ENCODE data around the gene KISS1R. TPM values are rescaled to one million over a fixed set of nuclear protein-coding genes. Genes with fewer than 3 reads are reported as not detected.
A peak's percentile ranks its signal among the peaks of the same experiment; 100 is the strongest.

The KISS1R gene
- total and polyA plus RNA-seq, 2 of the 4 experiments (the other 2 are of a cell fraction), result not detected

- Histone ChIP-seq H2BK120ac (ENCODE audit: low read depth, low read length) (no peak overlapping the region), H3K9me1 (ENCODE audit: insufficient read depth, low read length) (peaks cover 17% of the 10 kb centered on the region), H2BK15ac (ENCODE audit: low read depth, low read length) (no peak overlapping the region), H4K5ac (ENCODE audit: low read depth, low read length) (no peak overlapping the region), H3K14ac (replicated peaks; ENCODE audit: low read depth, low read length) (no peak overlapping the region), H2AK9ac (replicated peaks; ENCODE audit: low read depth, low read length, poor library complexity) (peak overlapping the region; percentile 5), H2BK5ac (ENCODE audit: low read depth, low read length, poor library complexity, severe bottlenecking) (no peak overlapping the region), H3K23ac (ENCODE audit: low read depth, low read length) (no peak overlapping the region), H4K20me1 (ENCODE audit: insufficient read depth, low read length) (peaks cover 64% of the 10 kb centered on the region), H3K56ac (ENCODE audit: extremely low read depth, insufficient read depth, low read length) (no peak overlapping the region), H3K4ac (ENCODE audit: low read depth, low read length) (no peak overlapping the region; the same call in 1 of the 2 replicates), H3K4me3 (ENCODE audit: insufficient read depth, low read depth, low read length) (no peak overlapping the region), H3K4me2 (ENCODE audit: low read depth, low read length) (no peak overlapping the region), H3K9ac (ENCODE audit: low read depth, low read length) (no peak overlapping the region), H4K91ac (ENCODE audit: insufficient read depth, low read depth, low read length) (no peak overlapping the region), H3K4me1 (ENCODE audit: control insufficient read depth, insufficient read depth, low read length) (peaks cover 33% of the 10 kb centered on the region), H3K18ac (ENCODE audit: low read depth, low read length) (no peak overlapping the region), H3K27me3 (ENCODE audit: control insufficient read depth, insufficient read depth, low read length) (no peaks in the 10 kb centered on the region), H3K79me1 (ENCODE audit: low read depth in 1 of 2, low read length in 2 of 2) (peaks cover 29 to 74% of the 10 kb centered on the region in 2 experiments), H3K36me3 (ENCODE audit: control insufficient read depth, insufficient read depth, low read length) (peaks cover 50% of the 10 kb centered on the region), H4K8ac (ENCODE audit: low read depth in 2 of 2, low read length in 2 of 2) (no peak overlapping the region), H3K9me3 (ENCODE audit: control insufficient read depth, insufficient read depth, low read length) (no peaks in the 10 kb centered on the region), H2BK20ac (ENCODE audit: low read depth, low read length) (no peak overlapping the region), H2AFZ (replicated peaks; ENCODE audit: low read length, poor library complexity) (peak overlapping the region; percentile 23), H2AK5ac (ENCODE audit: low read depth, low read length) (peak overlapping the region; percentile 36; the same call in 1 of the 2 replicates), H3K27ac (ENCODE audit: insufficient read depth, low read length) (no peak overlapping the region)
- no TSS peak for BruUV-seq (replicated peaks)
- no peak for DNase-seq
- in situ Hi-C loops (cut with MboI; ENCODE audit: low sequenced_read_pairs), result no loop called here
- dilution Hi-C loops (cut with HindIII; ENCODE audit: low sequenced_read_pairs, unreplicated experiment), result no loop called here
- POLR2A ChIA-PET (ENCODE audit: unreplicated experiment), result no interaction called here
- TF ChIP-seq POLR2A (IDR thresholded peaks at IDR 0.05; ENCODE audit: low read depth, low read length) (no peak), FOS (IDR thresholded peaks at IDR 0.05; ENCODE audit: low read depth, low read length) (no peak), CEBPB (IDR thresholded peaks at IDR 0.05; ENCODE audit: low read depth, low read length) (no peak), NFE2L2 (IDR thresholded peaks at IDR 0.05; ENCODE audit: low read depth, low read length) (no peak), RAD21 (IDR thresholded peaks at IDR 0.05; ENCODE audit: low read length) (no peak), MAFK (IDR thresholded peaks at IDR 0.05; ENCODE audit: low read depth, low read length) (no peak), MXI1 (IDR thresholded peaks at IDR 0.05; ENCODE audit: borderline replicate concordance, low read depth, low read length) (no peak), SMC3 (IDR thresholded peaks at IDR 0.05; ENCODE audit: low read depth, low read length) (no peak), RFX5 (IDR thresholded peaks at IDR 0.05; ENCODE audit: low read depth, low read length) (no peak), MAZ (IDR thresholded peaks at IDR 0.05; ENCODE audit: borderline replicate concordance, low read depth, low read length) (no peak), BHLHE40 (IDR thresholded peaks at IDR 0.05; ENCODE audit: low read depth, low read length) (no peak), RCOR1 (IDR thresholded peaks at IDR 0.05; ENCODE audit: insufficient replicate concordance, low read length) (no peak), ELK1 (IDR thresholded peaks at IDR 0.05; ENCODE audit: borderline replicate concordance, low read depth, low read length) (no peak), CHD1 (IDR thresholded peaks at IDR 0.05; ENCODE audit: low read depth, low read length) (no peak), USF2 (IDR thresholded peaks at IDR 0.05; ENCODE audit: low read depth, low read length) (no peak)
- TF ChIP-seq, protein P1, sequence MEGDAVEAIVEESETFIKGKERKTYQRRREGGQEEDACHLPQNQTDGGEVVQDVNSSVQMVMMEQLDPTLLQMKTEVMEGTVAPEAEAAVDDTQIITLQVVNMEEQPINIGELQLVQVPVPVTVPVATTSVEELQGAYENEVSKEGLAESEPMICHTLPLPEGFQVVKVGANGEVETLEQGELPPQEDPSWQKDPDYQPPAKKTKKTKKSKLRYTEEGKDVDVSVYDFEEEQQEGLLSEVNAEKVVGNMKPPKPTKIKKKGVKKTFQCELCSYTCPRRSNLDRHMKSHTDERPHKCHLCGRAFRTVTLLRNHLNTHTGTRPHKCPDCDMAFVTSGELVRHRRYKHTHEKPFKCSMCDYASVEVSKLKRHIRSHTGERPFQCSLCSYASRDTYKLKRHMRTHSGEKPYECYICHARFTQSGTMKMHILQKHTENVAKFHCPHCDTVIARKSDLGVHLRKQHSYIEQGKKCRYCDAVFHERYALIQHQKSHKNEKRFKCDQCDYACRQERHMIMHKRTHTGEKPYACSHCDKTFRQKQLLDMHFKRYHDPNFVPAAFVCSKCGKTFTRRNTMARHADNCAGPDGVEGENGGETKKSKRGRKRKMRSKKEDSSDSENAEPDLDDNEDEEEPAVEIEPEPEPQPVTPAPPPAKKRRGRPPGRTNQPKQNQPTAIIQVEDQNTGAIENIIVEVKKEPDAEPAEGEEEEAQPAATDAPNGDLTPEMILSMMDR (conservative IDR thresholded peaks at IDR 0.05; ENCODE audit: low read depth, low read length), result no peak
- WGBS, 2 experiments (ENCODE audit: extremely low coverage in 2 of 2, insufficient read length in 1 of 2), result 100% methylated on average over 5 of the region's 16 CpGs; no CpG with 5 or more reads in 1 of the 2 experiments
- no peak for ATAC-seq (ENCODE audit: low read depth)
- CTCF ChIA-PET, result no interaction called here
- intact Hi-C loops (cut with micrococcal nuclease), result no loop called here
These were observed 20.1 kb downstream of the KISS1R start for GRCh38 chr19:937259-937694.

Data from IMR-90 (cell line).